Kidney epithelial cell (primary cell): Measurements from ENCODE around the gene NR5A2. TPM values are rescaled to one million over a fixed set of nuclear protein-coding genes. Genes with fewer than 3 reads are reported as not detected.
A peak's percentile ranks its signal among the peaks of the same experiment; 100 is the strongest.

ENCODE experiments used
- DNase-seq: peaks from one replicate; pipeline ENCODE4 v3.0.0-alpha.2; 2010; ENCODE audit warnings: low read depth
- H3K27me3 ChIP-seq: 2 replicates; pipeline ENCODE4 v1.6.0; 2011; ENCODE audit warnings: low read length; ENCODE audit not compliant: control insufficient read depth, insufficient read depth
- H3K36me3 ChIP-seq: 2 replicates; pipeline ENCODE4 v1.5.1; 2011; ENCODE audit warnings: low read length; ENCODE audit not compliant: control insufficient read depth, insufficient read depth
- H3K4me3 ChIP-seq: 2 replicates; pipeline ENCODE4 v1.5.1; 2011; ENCODE audit warnings: low read depth, mild to moderate bottlenecking, control low read depth, low read length
- total RNA-seq: library from RNA; depleted of rRNA; stranded (reverse); fragments of >200 nt; gene quantifications from 2 replicates; pipeline ENCODE4 v1.2.3, GENCODE V29; 2015
- TF ChIP-seq, protein P1 (sequence below): IDR thresholded peaks from 2 replicates; pipeline ENCODE4 v1.5.1; 2011; ENCODE audit warnings: mild to moderate bottlenecking, moderate library complexity, low read length, control low read depth, inconsistent platforms; ENCODE audit not compliant: insufficient read depth, poor library complexity, severe bottlenecking

The NR5A2 gene
- total RNA-seq, 1 donor from 2014 or later, result not detected

DNA sequence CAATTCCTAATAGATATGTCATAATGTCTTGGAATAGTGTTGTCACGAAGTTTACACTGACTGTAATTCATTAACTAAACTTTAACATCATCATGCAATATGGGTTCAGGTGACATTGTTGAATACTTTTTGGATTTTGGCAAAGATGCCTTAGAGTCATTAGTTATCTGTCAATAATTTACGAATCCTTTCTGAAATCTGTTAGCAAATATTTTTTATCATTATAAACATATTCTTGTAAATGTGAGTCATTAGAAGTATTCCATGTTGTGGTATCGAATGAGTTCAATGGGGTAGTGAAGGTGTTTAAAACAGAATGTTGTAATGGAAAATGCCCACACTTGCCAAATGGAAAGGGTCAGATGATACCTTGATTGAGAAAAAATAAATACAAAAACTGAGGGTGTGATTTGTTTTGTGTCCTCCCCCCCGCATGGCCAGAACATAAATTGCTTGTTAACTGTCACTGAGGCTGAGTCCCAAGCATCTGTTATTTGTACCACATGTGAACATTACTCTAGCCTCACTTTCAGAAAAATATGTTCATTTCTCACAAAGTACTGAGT is 5.2 kb upstream of the NR5A2 start:
- Histone ChIP-seq H3K27me3 (no peaks in the 10 kb centered on the region), H3K4me3 (no peak overlapping the region), H3K36me3 (no peaks in the 10 kb centered on the region)
- DNase-seq, result no peak
- TF ChIP-seq, protein P1, sequence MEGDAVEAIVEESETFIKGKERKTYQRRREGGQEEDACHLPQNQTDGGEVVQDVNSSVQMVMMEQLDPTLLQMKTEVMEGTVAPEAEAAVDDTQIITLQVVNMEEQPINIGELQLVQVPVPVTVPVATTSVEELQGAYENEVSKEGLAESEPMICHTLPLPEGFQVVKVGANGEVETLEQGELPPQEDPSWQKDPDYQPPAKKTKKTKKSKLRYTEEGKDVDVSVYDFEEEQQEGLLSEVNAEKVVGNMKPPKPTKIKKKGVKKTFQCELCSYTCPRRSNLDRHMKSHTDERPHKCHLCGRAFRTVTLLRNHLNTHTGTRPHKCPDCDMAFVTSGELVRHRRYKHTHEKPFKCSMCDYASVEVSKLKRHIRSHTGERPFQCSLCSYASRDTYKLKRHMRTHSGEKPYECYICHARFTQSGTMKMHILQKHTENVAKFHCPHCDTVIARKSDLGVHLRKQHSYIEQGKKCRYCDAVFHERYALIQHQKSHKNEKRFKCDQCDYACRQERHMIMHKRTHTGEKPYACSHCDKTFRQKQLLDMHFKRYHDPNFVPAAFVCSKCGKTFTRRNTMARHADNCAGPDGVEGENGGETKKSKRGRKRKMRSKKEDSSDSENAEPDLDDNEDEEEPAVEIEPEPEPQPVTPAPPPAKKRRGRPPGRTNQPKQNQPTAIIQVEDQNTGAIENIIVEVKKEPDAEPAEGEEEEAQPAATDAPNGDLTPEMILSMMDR, result no peak

DNA sequence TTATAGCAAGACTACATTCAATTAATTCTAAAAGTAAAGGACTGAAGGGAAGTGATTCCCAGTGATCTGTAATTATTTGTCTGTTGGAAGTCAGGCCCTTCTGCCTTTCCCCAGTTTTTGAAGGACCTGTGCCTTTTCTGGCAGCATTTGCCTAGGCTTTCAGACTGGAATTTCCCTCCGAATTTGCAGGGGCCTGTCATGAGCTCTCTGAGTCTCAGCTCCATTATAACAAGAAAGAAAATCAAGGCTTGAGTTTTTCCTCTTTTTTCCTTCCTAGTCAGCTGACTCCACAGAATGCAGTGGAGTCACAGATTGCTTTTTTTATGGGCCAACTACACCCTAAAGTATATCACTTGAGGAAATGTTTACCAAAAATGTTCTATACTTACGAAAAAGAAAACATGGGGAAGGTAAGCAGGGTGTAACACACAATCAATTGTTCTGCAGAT is 1.1 kb downstream of the NR5A2 start:
- no peaks in the 10 kb centered on the region for H3K36me3 ChIP-seq
- peaks cover 40% of the 10 kb centered on the region for H3K27me3 ChIP-seq
- TF ChIP-seq, protein P1, result no peak
- peak overlapping the region; percentile 32 for H3K4me3 ChIP-seq
- DNase-seq, result no peak

DNA sequence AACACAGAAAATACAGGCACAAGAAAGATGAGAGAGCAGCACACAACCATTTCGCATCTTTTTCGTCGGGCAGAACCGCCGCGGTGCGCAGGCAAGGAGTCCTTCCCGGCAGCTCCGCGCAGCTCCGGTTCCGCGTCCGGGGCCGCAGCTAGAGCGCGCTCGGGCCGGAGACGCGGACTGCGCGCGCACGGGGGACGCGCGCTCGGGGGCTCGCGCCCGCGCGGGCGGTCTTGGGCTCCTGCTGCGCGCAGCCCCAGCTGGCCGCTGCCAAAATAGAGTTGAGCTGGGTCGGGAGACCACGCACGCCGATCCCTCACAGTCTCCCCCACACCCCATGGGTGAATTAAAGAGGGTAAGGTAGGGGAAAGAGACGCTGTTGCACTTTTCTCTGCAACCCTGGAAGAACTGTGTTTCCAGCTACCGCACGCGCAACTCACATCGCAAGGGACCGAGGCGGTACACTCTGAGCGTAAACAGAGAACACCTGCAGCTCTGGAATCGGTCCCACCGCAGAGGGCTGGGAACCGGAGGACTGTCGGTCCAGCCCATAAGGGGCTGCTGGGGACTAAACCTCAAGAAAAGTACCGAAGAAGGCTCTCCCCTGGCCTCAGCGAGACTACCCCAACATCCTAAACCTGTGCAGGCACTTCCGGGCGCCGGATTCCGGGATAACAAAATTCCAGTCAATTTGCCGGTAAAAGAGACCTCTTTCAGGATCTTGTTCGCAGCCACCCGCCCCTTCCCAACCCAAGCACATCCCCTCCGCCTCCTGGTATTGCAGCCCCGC is 1.7 kb downstream of the NR5A2 start:
- TF ChIP-seq, protein P1, result no peak
- H3K4me3 ChIP-seq, result peak overlapping the region; percentile 32
- H3K36me3 ChIP-seq, result no peaks in the 10 kb centered on the region
- no peak for DNase-seq
- peaks cover 46% of the 10 kb centered on the region for H3K27me3 ChIP-seq

DNA sequence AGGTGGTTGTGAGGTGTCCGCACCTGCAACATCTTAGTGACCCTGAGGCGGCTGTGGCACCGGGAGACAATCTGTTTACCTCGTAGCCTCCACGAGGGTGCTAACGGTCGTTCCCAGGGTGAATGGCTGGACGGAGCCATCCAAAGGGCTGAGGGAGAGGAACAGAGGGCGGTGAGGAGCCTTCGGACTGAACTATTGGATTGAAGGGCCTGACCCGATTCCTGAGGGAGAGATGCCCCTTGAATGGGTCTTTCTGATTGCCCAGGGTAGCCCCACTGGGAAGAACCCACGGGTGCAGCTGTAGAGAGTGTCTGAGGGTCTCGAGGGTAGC is 2.3 kb downstream of the NR5A2 start:
- peak overlapping the region; percentile 32 for H3K4me3 ChIP-seq
- peaks cover 49% of the 10 kb centered on the region for H3K27me3 ChIP-seq
- no peaks in the 10 kb centered on the region for H3K36me3 ChIP-seq
- TF ChIP-seq, protein P1, result no peak
- DNase-seq, result no peak

DNA sequence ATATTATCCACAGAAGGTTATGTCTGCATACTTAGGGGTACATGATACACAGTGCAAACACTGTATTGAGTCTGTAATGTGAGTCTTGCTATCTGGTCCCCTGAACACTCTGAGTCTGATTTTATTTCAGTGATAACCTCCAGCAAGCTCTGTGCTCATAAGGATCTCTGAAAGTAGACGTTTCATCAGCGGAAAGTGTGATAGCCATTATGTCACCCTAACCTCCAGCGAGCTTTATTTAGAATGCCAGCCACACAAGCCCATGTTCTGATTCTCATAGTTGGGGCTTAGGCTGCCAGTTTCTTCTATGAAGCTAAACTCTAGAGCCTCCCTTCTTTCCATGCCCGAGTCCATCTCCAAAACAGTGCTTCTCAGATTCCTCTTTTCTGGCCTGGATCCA is 3.3 kb downstream of the NR5A2 start:
- no peak for DNase-seq
- TF ChIP-seq, protein P1, result no peak
- Histone ChIP-seq H3K4me3 (no peak overlapping the region), H3K27me3 (peaks cover 59% of the 10 kb centered on the region), H3K36me3 (no peaks in the 10 kb centered on the region)
